ENCODE measurements around the gene ZDHHC1.
"Not testable (repeated sequence)": the region's sequence is repeated elsewhere in the genome, so short reads cannot be mapped to it uniquely, and the experiment has no call there.

The ZDHHC1 gene

GRCh38 chr16:67359540-67360269, 56.6 kb downstream of the ZDHHC1 start:
- not testable (repeated sequence) for H3K4me3 ChIP-seq (ENCODE audit: low read length in 2 of 2); H3K27ac ChIP-seq (replicated peaks; ENCODE audit: low read length); H2BK5ac ChIP-seq (ENCODE audit: low read length); H3K14ac ChIP-seq (ENCODE audit: low read length); H3K18ac ChIP-seq (ENCODE audit: low read length); H3K4ac ChIP-seq (ENCODE audit: low read length); H3K4me1 ChIP-seq (ENCODE audit: control insufficient read depth in 2 of 2, insufficient read depth in 1 of 2, low read depth in 1 of 2, low read length in 2 of 2); H2BK12ac ChIP-seq (ENCODE audit: low read length); H4K8ac ChIP-seq (ENCODE audit: low read depth, low read length); H3K36me3 ChIP-seq (replicated peaks in 1 of 2; ENCODE audit: control insufficient read depth in 2 of 2, insufficient read depth in 2 of 2, low read length in 2 of 2); H2BK120ac ChIP-seq (ENCODE audit: low read depth, low read length); H2AK5ac ChIP-seq (ENCODE audit: low read depth, low read length); DNase-seq (ENCODE audit: low spot score); H3K4me2 ChIP-seq (ENCODE audit: insufficient read depth, low read length, poor library complexity, severe bottlenecking); H2BK15ac ChIP-seq (ENCODE audit: low read length); H2AFZ ChIP-seq (ENCODE audit: low read length); H3K79me1 ChIP-seq (ENCODE audit: low read depth, low read length); H4K91ac ChIP-seq (ENCODE audit: low read depth, low read length, poor library complexity); H3K9ac ChIP-seq (ENCODE audit: low read depth, low read length, poor library complexity); H3K23ac ChIP-seq (ENCODE audit: low read depth, low read length, poor library complexity); H3K9me3 ChIP-seq (replicated peaks in 1 of 2; ENCODE audit: control insufficient read depth in 2 of 2, insufficient read depth in 1 of 2, low read depth in 1 of 2, low read length in 2 of 2)
- peaks cover 0 to 37% (median 0%) of the 10 kb centered on the region in 3 experiments for H3K27me3 ChIP-seq (ENCODE audit: control insufficient read depth in 3 of 3, insufficient read depth in 3 of 3, low read depth in 1 of 3, low read length in 3 of 3)
- no CpG with 5 or more reads among the region's 8 CpGs for WGBS, 2 donors (ENCODE audit: extremely low coverage in 2 of 2, insufficient read length in 2 of 2, insufficient replicate concordance in 1 of 2)

- Histone ChIP-seq H2BK5ac (ENCODE audit: low read length) (no peak overlapping the region), H2AFZ (ENCODE audit: low read length) (no peak overlapping the region), H3K27ac (replicated peaks; ENCODE audit: low read length) (no peak overlapping the region), H3K23ac (ENCODE audit: low read depth, low read length, poor library complexity) (no peak overlapping the region), H3K27me3 (ENCODE audit: control insufficient read depth in 3 of 3, insufficient read depth in 3 of 3, low read depth in 1 of 3, low read length in 3 of 3) (peaks cover 0 to 33% (median 0%) of the 10 kb centered on the region in 3 experiments), H3K9me3 (replicated peaks in 1 of 2; ENCODE audit: control insufficient read depth in 2 of 2, insufficient read depth in 1 of 2, low read depth in 1 of 2, low read length in 2 of 2) (no peaks in the 10 kb centered on the region), H3K9ac (ENCODE audit: low read depth, low read length, poor library complexity) (no peak overlapping the region), H3K4me2 (ENCODE audit: insufficient read depth, low read length, poor library complexity, severe bottlenecking) (no peak overlapping the region), H2BK120ac (ENCODE audit: low read depth, low read length) (no peak overlapping the region), H3K4me1 (ENCODE audit: control insufficient read depth in 2 of 2, insufficient read depth in 1 of 2, low read depth in 1 of 2, low read length in 2 of 2) (no peaks in the 10 kb centered on the region), H2BK15ac (ENCODE audit: low read length) (no peak overlapping the region), H4K8ac (ENCODE audit: low read depth, low read length) (no peak overlapping the region), H3K18ac (ENCODE audit: low read length) (no peak overlapping the region), H3K14ac (ENCODE audit: low read length) (no peak overlapping the region), H3K36me3 (replicated peaks in 1 of 2; ENCODE audit: control insufficient read depth in 2 of 2, insufficient read depth in 2 of 2, low read length in 2 of 2) (no peaks in the 10 kb centered on the region), H4K91ac (ENCODE audit: low read depth, low read length, poor library complexity) (no peak overlapping the region), H3K4me3 (ENCODE audit: low read length in 2 of 2) (no peak overlapping the region), H3K4ac (ENCODE audit: low read length) (no peak overlapping the region), H2AK5ac (ENCODE audit: low read depth, low read length) (no peak overlapping the region), H3K79me1 (ENCODE audit: low read depth, low read length) (no peaks in the 10 kb centered on the region), H2BK12ac (ENCODE audit: low read length) (no peak overlapping the region)
- no CpG with 5 or more reads among the region's 4 CpGs for WGBS, 2 donors (ENCODE audit: extremely low coverage in 2 of 2, insufficient read length in 2 of 2, insufficient replicate concordance in 1 of 2)
- DNase-seq (ENCODE audit: low spot score), result no peak
Measured at GRCh38 chr16:67357561-67357960, 58.7 kb downstream of the ZDHHC1 start.

- Histone ChIP-seq H2AK5ac (ENCODE audit: low read depth, low read length) (no peak overlapping the region), H3K36me3 (replicated peaks in 1 of 2; ENCODE audit: control insufficient read depth in 2 of 2, insufficient read depth in 2 of 2, low read length in 2 of 2) (no peaks in the 10 kb centered on the region), H2BK120ac (ENCODE audit: low read depth, low read length) (no peak overlapping the region), H3K27ac (replicated peaks; ENCODE audit: low read length) (no peak overlapping the region), H3K9me3 (replicated peaks in 1 of 2; ENCODE audit: control insufficient read depth in 2 of 2, insufficient read depth in 1 of 2, low read depth in 1 of 2, low read length in 2 of 2) (no peaks in the 10 kb centered on the region), H3K18ac (ENCODE audit: low read length) (no peak overlapping the region), H3K9ac (ENCODE audit: low read depth, low read length, poor library complexity) (no peak overlapping the region), H3K79me1 (ENCODE audit: low read depth, low read length) (no peaks in the 10 kb centered on the region), H3K23ac (ENCODE audit: low read depth, low read length, poor library complexity) (no peak overlapping the region), H2BK12ac (ENCODE audit: low read length) (no peak overlapping the region), H2AFZ (ENCODE audit: low read length) (no peak overlapping the region), H3K4me1 (ENCODE audit: control insufficient read depth in 2 of 2, insufficient read depth in 1 of 2, low read depth in 1 of 2, low read length in 2 of 2) (no peaks in the 10 kb centered on the region), H3K14ac (ENCODE audit: low read length) (no peak overlapping the region), H2BK15ac (ENCODE audit: low read length) (no peak overlapping the region), H3K4ac (ENCODE audit: low read length) (no peak overlapping the region), H2BK5ac (ENCODE audit: low read length) (no peak overlapping the region), H3K4me2 (ENCODE audit: insufficient read depth, low read length, poor library complexity, severe bottlenecking) (no peak overlapping the region), H3K4me3 (ENCODE audit: low read length in 2 of 2) (no peak overlapping the region), H4K8ac (ENCODE audit: low read depth, low read length) (no peak overlapping the region), H3K27me3 (ENCODE audit: control insufficient read depth in 3 of 3, insufficient read depth in 3 of 3, low read depth in 1 of 3, low read length in 3 of 3) (peaks cover 0 to 36% (median 0%) of the 10 kb centered on the region in 3 experiments), H4K91ac (ENCODE audit: low read depth, low read length, poor library complexity) (no peak overlapping the region)
- DNase-seq (ENCODE audit: low spot score), result no peak
- no CpG with 5 or more reads among the region's 3 CpGs for WGBS, 2 donors (ENCODE audit: extremely low coverage in 2 of 2, insufficient read length in 2 of 2, insufficient replicate concordance in 1 of 2)
Measured at GRCh38 chr16:67356396-67356795, 59.9 kb downstream of the ZDHHC1 start.

- no CpG with 5 or more reads among the region's 3 CpGs for WGBS, 2 donors (ENCODE audit: extremely low coverage in 2 of 2, insufficient read length in 2 of 2, insufficient replicate concordance in 1 of 2)
- not testable (repeated sequence) for H2AFZ ChIP-seq (ENCODE audit: low read length); H4K8ac ChIP-seq (ENCODE audit: low read depth, low read length); H2AK5ac ChIP-seq (ENCODE audit: low read depth, low read length); H3K4ac ChIP-seq (ENCODE audit: low read length); H3K4me2 ChIP-seq (ENCODE audit: insufficient read depth, low read length, poor library complexity, severe bottlenecking); H3K9ac ChIP-seq (ENCODE audit: low read depth, low read length, poor library complexity); H3K79me1 ChIP-seq (ENCODE audit: low read depth, low read length); H2BK5ac ChIP-seq (ENCODE audit: low read length); H3K4me1 ChIP-seq (ENCODE audit: control insufficient read depth in 2 of 2, insufficient read depth in 1 of 2, low read depth in 1 of 2, low read length in 2 of 2); H3K14ac ChIP-seq (ENCODE audit: low read length); H3K18ac ChIP-seq (ENCODE audit: low read length); H3K4me3 ChIP-seq (ENCODE audit: low read length in 2 of 2); H2BK12ac ChIP-seq (ENCODE audit: low read length); H2BK120ac ChIP-seq (ENCODE audit: low read depth, low read length); H3K23ac ChIP-seq (ENCODE audit: low read depth, low read length, poor library complexity); H3K36me3 ChIP-seq (replicated peaks in 1 of 2; ENCODE audit: control insufficient read depth in 2 of 2, insufficient read depth in 2 of 2, low read length in 2 of 2); H2BK15ac ChIP-seq (ENCODE audit: low read length); DNase-seq (ENCODE audit: low spot score); H3K9me3 ChIP-seq (replicated peaks in 1 of 2; ENCODE audit: control insufficient read depth in 2 of 2, insufficient read depth in 1 of 2, low read depth in 1 of 2, low read length in 2 of 2); H4K91ac ChIP-seq (ENCODE audit: low read depth, low read length, poor library complexity); H3K27ac ChIP-seq (replicated peaks; ENCODE audit: low read length)
- H3K27me3 ChIP-seq (ENCODE audit: control insufficient read depth in 3 of 3, insufficient read depth in 3 of 3, low read depth in 1 of 3, low read length in 3 of 3), result peaks cover 0 to 38% (median 0%) of the 10 kb centered on the region in 3 experiments
Measured at GRCh38 chr16:67352463-67352862, 63.8 kb downstream of the ZDHHC1 start.

Data from neuronal stem cell (in vitro differentiated cells).